OCI-LY1 (cell line): ENCODE data around the gene RSPH9.

Experiments
- CTCF ChIP-seq: fragments of 200-600 bp; sonication (generic), shearing (Covaris generic); IDR thresholded peaks from 2 replicates; pipeline ENCODE4 v1.5.1; 2017; ENCODE audit warnings: mild to moderate bottlenecking, antibody characterized with exemption, low read length, moderate library complexity, mixed read lengths
- EZH2 ChIP-seq: fragments of 200-600 bp; sonication (generic), shearing (Covaris generic); IDR thresholded peaks from 2 replicates; pipeline ENCODE4 v1.8.0; 2017; ENCODE audit warnings: borderline replicate concordance, mixed run types, mild to moderate bottlenecking, antibody characterized with exemption, low read length, moderate library complexity, mixed read lengths

DNA sequence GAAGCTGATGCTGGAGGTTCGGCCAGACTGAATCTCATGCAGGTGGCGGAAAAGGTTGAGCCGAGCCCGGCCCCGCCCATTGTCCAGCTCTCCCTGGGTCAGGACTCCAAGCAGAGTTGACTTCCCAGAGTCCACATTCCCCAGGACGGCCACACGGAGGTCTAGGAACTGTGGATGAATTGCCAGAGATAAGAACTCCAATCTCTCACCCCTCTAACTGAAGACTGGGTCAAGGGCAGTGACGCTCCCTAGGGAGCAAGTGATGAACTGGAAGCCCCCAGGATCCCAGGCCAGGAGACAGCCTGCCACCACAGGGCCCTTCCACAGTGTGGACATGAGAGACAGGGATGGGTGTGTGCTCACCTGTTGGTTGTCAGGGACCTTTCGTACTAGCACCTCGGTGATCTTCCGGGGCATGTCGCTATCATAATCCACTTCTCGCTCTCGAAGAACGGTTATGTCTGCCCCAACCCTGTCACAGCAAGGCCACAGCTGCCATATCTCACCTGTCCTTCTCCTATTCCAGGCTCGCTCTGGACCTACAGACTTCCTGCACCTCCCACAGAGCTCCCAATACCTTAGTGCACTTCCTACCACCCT is 19.3 kb upstream of the RSPH9 start:
- no peak for TF ChIP-seq EZH2
- TF ChIP-seq CTCF, result no peak
